ENCODE results near the gene HCN1.
"Not testable (repeated sequence)": the region's sequence is repeated elsewhere in the genome, so short reads cannot be mapped to it uniquely, and the experiment has no call there.

Gene HCN1

GRCh38 chr5:45355189-45355992 is 340.8 kb downstream of the HCN1 start:
- Mint-ChIP-seq H3K36me3 (ENCODE audit: low read depth) (no peaks in the 10 kb centered on the region), H3K4me1 (ENCODE audit: low read depth) (no peaks in the 10 kb centered on the region), H3K27me3 (no peaks in the 10 kb centered on the region), H3K9me3 (peaks cover 21% of the 10 kb centered on the region), H3K4me3 (no peak overlapping the region), H3K27ac (no peak overlapping the region)
- no peak for DNase-seq

GRCh38 chr5:45336464-45336863 is 359.7 kb downstream of the HCN1 start:
- no peaks in the 10 kb centered on the region for H3K27me3 Mint-ChIP-seq
- H3K4me1 Mint-ChIP-seq (ENCODE audit: low read depth), result no peaks in the 10 kb centered on the region
- peaks cover 19% of the 10 kb centered on the region for H3K9me3 Mint-ChIP-seq
- no peak for DNase-seq
- no peak overlapping the region for H3K4me3 Mint-ChIP-seq
- no peaks in the 10 kb centered on the region for H3K36me3 Mint-ChIP-seq (ENCODE audit: low read depth)
- H3K27ac Mint-ChIP-seq, result no peak overlapping the region

GRCh38 chr5:45335978-45336377 is 360.2 kb downstream of the HCN1 start:
- DNase-seq, result no peak
- Mint-ChIP-seq H3K27ac (no peak overlapping the region), H3K4me1 (ENCODE audit: low read depth) (no peaks in the 10 kb centered on the region), H3K4me3 (no peak overlapping the region), H3K36me3 (ENCODE audit: low read depth) (no peaks in the 10 kb centered on the region), H3K9me3 (peaks cover 15% of the 10 kb centered on the region), H3K27me3 (no peaks in the 10 kb centered on the region)

- no peak overlapping the region for H3K4me3 Mint-ChIP-seq
- no peak overlapping the region for H3K27ac Mint-ChIP-seq
- no peaks in the 10 kb centered on the region for H3K4me1 Mint-ChIP-seq (ENCODE audit: low read depth)
- H3K36me3 Mint-ChIP-seq (ENCODE audit: low read depth), result no peaks in the 10 kb centered on the region
- no peak for DNase-seq
- H3K9me3 Mint-ChIP-seq, result peaks cover 14% of the 10 kb centered on the region
- H3K27me3 Mint-ChIP-seq, result no peaks in the 10 kb centered on the region
These were observed 360.8 kb downstream of the HCN1 start for GRCh38 chr5:45335346-45335745.

- Mint-ChIP-seq H3K36me3 (ENCODE audit: low read depth) (no peaks in the 10 kb centered on the region), H3K4me1 (ENCODE audit: low read depth) (no peaks in the 10 kb centered on the region), H3K27me3 (no peaks in the 10 kb centered on the region), H3K27ac (no peak overlapping the region), H3K4me3 (no peak overlapping the region), H3K9me3 (peaks cover 14% of the 10 kb centered on the region)
- no peak for DNase-seq
These were observed 361.2 kb downstream of the HCN1 start for GRCh38 chr5:45334939-45335338.

- H3K9me3 Mint-ChIP-seq; H3K27ac Mint-ChIP-seq; H3K4me1 Mint-ChIP-seq (ENCODE audit: low read depth); H3K4me3 Mint-ChIP-seq; DNase-seq; H3K36me3 Mint-ChIP-seq (ENCODE audit: low read depth); H3K27me3 Mint-ChIP-seq: not testable (repeated sequence)
These were observed 383.6 kb downstream of the HCN1 start for GRCh38 chr5:45312627-45313026.

GRCh38 chr5:45295231-45295630 is 400.9 kb downstream of the HCN1 start:
- peaks cover 9% of the 10 kb centered on the region for H3K9me3 Mint-ChIP-seq
- no peak for DNase-seq
- H3K27ac Mint-ChIP-seq, result no peak overlapping the region
- H3K36me3 Mint-ChIP-seq (ENCODE audit: low read depth), result no peaks in the 10 kb centered on the region
- H3K4me1 Mint-ChIP-seq (ENCODE audit: low read depth), result no peaks in the 10 kb centered on the region
- H3K4me3 Mint-ChIP-seq, result no peak overlapping the region
- H3K27me3 Mint-ChIP-seq, result no peaks in the 10 kb centered on the region

GRCh38 chr5:45288746-45289145 is 407.4 kb downstream of the HCN1 start:
- peaks cover 11% of the 10 kb centered on the region for H3K9me3 Mint-ChIP-seq
- H3K4me1 Mint-ChIP-seq (ENCODE audit: low read depth), result no peaks in the 10 kb centered on the region
- H3K36me3 Mint-ChIP-seq (ENCODE audit: low read depth), result no peaks in the 10 kb centered on the region
- no peak overlapping the region for H3K27ac Mint-ChIP-seq
- no peaks in the 10 kb centered on the region for H3K27me3 Mint-ChIP-seq
- no peak for DNase-seq
- H3K4me3 Mint-ChIP-seq, result no peak overlapping the region

- no peaks in the 10 kb centered on the region for H3K4me1 Mint-ChIP-seq (ENCODE audit: low read depth)
These were observed 411.7 kb downstream of the HCN1 start for GRCh38 chr5:45284436-45284835.

GRCh38 chr5:45281081-45281480 is 415.1 kb downstream of the HCN1 start:
- Mint-ChIP-seq H3K4me1 (ENCODE audit: low read depth) (no peaks in the 10 kb centered on the region), H3K4me3 (no peak overlapping the region), H3K36me3 (ENCODE audit: low read depth) (no peaks in the 10 kb centered on the region), H3K27ac (no peak overlapping the region), H3K9me3 (peaks cover 16% of the 10 kb centered on the region), H3K27me3 (no peaks in the 10 kb centered on the region)
- DNase-seq, result no peak

More at GRCh38 chr5:45284436-45284835, 411.7 kb downstream of the HCN1 start:
- no peak overlapping the region for H3K27ac Mint-ChIP-seq
- H3K27me3 Mint-ChIP-seq, result no peaks in the 10 kb centered on the region
- H3K9me3 Mint-ChIP-seq, result peaks cover 17% of the 10 kb centered on the region
- H3K36me3 Mint-ChIP-seq (ENCODE audit: low read depth), result no peaks in the 10 kb centered on the region
- H3K4me3 Mint-ChIP-seq, result no peak overlapping the region
- no peak for DNase-seq

GRCh38 chr5:45279109-45279508 is 417.1 kb downstream of the HCN1 start:
- Mint-ChIP-seq H3K4me1 (ENCODE audit: low read depth) (no peaks in the 10 kb centered on the region), H3K27ac (no peak overlapping the region), H3K9me3 (peaks cover 14% of the 10 kb centered on the region), H3K36me3 (ENCODE audit: low read depth) (no peaks in the 10 kb centered on the region), H3K4me3 (no peak overlapping the region), H3K27me3 (no peaks in the 10 kb centered on the region)
- no peak for DNase-seq

- DNase-seq, result no peak
- H3K27me3 Mint-ChIP-seq, result no peaks in the 10 kb centered on the region
- H3K4me3 Mint-ChIP-seq, result no peak overlapping the region
- peaks cover 8% of the 10 kb centered on the region for H3K9me3 Mint-ChIP-seq
- no peaks in the 10 kb centered on the region for H3K4me1 Mint-ChIP-seq (ENCODE audit: low read depth)
- no peaks in the 10 kb centered on the region for H3K36me3 Mint-ChIP-seq (ENCODE audit: low read depth)
- H3K27ac Mint-ChIP-seq, result no peak overlapping the region
These were observed 418.3 kb downstream of the HCN1 start for GRCh38 chr5:45277860-45278259.

GRCh38 chr5:45274241-45274640 is 421.9 kb downstream of the HCN1 start:
- Mint-ChIP-seq H3K9me3 (peaks cover 12% of the 10 kb centered on the region), H3K36me3 (ENCODE audit: low read depth) (no peaks in the 10 kb centered on the region), H3K4me1 (ENCODE audit: low read depth) (no peaks in the 10 kb centered on the region), H3K27me3 (no peaks in the 10 kb centered on the region), H3K4me3 (no peak overlapping the region), H3K27ac (no peak overlapping the region)
- no peak for DNase-seq

GRCh38 chr5:45271626-45272025 is 424.6 kb downstream of the HCN1 start:
- no peaks in the 10 kb centered on the region for H3K27me3 Mint-ChIP-seq
- peaks cover 12% of the 10 kb centered on the region for H3K9me3 Mint-ChIP-seq
- H3K4me1 Mint-ChIP-seq (ENCODE audit: low read depth), result no peaks in the 10 kb centered on the region
- no peaks in the 10 kb centered on the region for H3K36me3 Mint-ChIP-seq (ENCODE audit: low read depth)
- H3K4me3 Mint-ChIP-seq, result no peak overlapping the region
- no peak for DNase-seq
- H3K27ac Mint-ChIP-seq, result no peak overlapping the region

- Mint-ChIP-seq H3K4me3 (no peak overlapping the region), H3K27me3 (no peaks in the 10 kb centered on the region), H3K4me1 (ENCODE audit: low read depth) (no peaks in the 10 kb centered on the region), H3K27ac (no peak overlapping the region), H3K36me3 (ENCODE audit: low read depth) (no peaks in the 10 kb centered on the region), H3K9me3 (peaks cover 23% of the 10 kb centered on the region)
- no peak for DNase-seq
These were observed 431.7 kb downstream of the HCN1 start for GRCh38 chr5:45264447-45264846.
